WERI-Rb-1 (cell line): ENCODE measurements around the gene CMTM2.
"Not testable (repeated sequence)": the region's sequence is repeated elsewhere in the genome, so short reads cannot be mapped to it uniquely, and the experiment has no call there.

Experiments used
- DNase-seq: peaks from one replicate; pipeline ENCODE4 v3.0.0-alpha.2; 2020
- H3K27ac ChIP-seq: fragments of 250-450 bp; sonication (Bioruptor Pico); 2 replicates; pipeline ENCODE4 v1.5.1; 2020; ENCODE audit warnings: mild to moderate bottlenecking, moderate library complexity
- H3K27me3 ChIP-seq: fragments of 250-450 bp; sonication (Bioruptor Pico); 2 replicates; pipeline ENCODE4 v1.5.1; 2021; ENCODE audit warnings: mild to moderate bottlenecking, low read depth, moderate library complexity; ENCODE audit not compliant: insufficient read depth, severe bottlenecking
- H3K36me3 ChIP-seq: fragments of 250-450 bp; sonication (Bioruptor Pico); 2 replicates; pipeline ENCODE4 v1.5.1; 2020; ENCODE audit warnings: mild to moderate bottlenecking, moderate library complexity
- H3K4me3 ChIP-seq: 2 replicates; pipeline ENCODE4 v1.5.1; 2011; ENCODE audit warnings: low read depth, mild to moderate bottlenecking, control low read depth, low read length
- H3K9me3 ChIP-seq: fragments of 250-450 bp; sonication (Bioruptor Pico); 2 replicates; pipeline ENCODE4 v1.5.1; 2021; ENCODE audit warnings: mild to moderate bottlenecking, moderate library complexity; ENCODE audit not compliant: severe bottlenecking
- TF ChIP-seq, protein P1 (sequence below): IDR thresholded peaks from 2 replicates; pipeline ENCODE4 v1.5.1; 2011; ENCODE audit warnings: low read depth, mild to moderate bottlenecking, control low read depth, inconsistent platforms, low read length

The CMTM2 gene

DNA sequence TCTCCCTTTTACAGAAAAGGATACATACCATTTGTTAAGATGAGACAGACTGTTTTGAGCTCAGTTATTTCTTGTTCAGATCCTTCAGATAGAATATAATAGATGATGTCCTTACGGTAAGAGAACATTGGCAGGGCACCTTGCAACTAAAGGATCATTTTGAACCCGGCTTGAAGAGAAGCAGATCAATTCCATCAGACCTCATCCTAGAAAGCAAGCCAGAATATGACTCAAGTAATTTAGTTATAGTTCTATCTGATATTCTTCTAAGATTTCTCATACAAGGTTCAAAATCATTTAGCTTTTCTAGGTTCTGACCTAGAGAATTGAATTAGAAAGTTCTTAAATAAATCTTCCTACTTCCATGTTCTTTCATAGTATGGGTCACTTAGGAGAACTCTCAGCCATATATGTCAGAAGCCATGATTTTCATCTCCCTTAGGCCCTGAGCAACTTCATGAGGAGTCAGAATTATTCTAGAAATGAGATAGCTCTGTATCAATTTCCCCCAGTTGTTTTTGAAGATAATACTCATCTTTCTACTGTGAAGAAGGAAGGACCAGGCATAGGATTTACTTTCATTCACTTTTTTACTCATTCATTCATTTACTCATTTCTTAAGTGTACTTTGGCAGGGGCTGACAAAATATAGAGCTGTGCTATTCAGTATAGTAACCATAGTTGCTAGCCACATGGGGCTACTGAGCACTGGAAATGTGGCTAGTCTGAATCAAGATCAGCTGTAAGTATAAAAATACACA, 15.5 kb upstream of the CMTM2 start:
- TF ChIP-seq, protein P1, sequence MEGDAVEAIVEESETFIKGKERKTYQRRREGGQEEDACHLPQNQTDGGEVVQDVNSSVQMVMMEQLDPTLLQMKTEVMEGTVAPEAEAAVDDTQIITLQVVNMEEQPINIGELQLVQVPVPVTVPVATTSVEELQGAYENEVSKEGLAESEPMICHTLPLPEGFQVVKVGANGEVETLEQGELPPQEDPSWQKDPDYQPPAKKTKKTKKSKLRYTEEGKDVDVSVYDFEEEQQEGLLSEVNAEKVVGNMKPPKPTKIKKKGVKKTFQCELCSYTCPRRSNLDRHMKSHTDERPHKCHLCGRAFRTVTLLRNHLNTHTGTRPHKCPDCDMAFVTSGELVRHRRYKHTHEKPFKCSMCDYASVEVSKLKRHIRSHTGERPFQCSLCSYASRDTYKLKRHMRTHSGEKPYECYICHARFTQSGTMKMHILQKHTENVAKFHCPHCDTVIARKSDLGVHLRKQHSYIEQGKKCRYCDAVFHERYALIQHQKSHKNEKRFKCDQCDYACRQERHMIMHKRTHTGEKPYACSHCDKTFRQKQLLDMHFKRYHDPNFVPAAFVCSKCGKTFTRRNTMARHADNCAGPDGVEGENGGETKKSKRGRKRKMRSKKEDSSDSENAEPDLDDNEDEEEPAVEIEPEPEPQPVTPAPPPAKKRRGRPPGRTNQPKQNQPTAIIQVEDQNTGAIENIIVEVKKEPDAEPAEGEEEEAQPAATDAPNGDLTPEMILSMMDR = no peak
- H3K4me3 ChIP-seq = no peak overlapping the region
- no peak for DNase-seq
- no peaks in the 10 kb centered on the region for H3K27me3 ChIP-seq
- no peak overlapping the region for H3K27ac ChIP-seq
- no peaks in the 10 kb centered on the region for H3K9me3 ChIP-seq
- peaks cover 53% of the 10 kb centered on the region for H3K36me3 ChIP-seq

DNA sequence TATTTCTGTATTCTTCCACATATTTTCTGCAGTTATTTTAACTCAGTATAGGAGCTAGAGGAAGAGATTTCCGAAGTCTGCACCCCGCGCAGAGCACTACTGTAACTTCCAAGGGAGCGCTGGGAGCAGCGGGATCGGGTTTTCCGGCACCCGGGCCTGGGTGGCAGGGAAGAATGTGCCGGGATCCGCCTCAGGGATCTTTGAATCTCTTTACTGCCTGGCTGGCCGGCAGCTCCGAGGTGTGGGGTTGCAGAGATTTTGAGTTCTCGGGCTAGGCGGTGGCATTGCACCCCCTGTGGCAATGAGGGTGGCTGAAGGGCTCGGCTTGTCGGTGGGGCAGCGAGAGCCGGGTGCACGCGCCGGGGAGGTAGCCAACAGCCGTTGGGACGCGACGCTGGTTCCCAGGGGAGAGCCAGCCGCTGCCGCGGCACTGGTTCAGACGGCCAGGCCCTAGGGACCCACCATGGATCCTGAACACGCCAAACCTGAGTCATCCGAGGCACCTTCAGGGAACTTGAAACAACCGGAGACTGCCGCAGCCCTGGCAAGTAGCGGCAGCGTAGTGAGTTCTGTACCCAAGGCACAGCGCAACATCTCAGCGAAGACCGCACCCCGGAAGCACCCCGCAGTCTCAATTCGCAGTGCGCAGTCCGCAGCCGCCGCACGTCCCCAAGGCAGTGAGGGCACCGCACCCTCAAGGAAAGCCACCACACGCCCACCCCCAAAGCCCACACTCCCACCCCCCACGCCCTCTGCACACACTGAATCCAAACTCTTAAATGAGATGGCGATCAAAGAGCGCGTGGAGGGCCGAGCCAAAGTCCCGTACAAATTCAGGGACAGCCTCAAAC, 13.0 kb upstream of the CMTM2 start, which contains the start of gene CMTM1:
Gene CMTM1 (plus strand): TSS at position 389 of the 851 bp plus-strand sequence. CDS start 75 bp downstream, at position 464.
- no peak within 1 kb of the TSS for H3K4me3 ChIP-seq
- TF ChIP-seq, protein P1 = no peak
- peaks cover 38% of the 10 kb centered on the region for H3K36me3 ChIP-seq

DNA sequence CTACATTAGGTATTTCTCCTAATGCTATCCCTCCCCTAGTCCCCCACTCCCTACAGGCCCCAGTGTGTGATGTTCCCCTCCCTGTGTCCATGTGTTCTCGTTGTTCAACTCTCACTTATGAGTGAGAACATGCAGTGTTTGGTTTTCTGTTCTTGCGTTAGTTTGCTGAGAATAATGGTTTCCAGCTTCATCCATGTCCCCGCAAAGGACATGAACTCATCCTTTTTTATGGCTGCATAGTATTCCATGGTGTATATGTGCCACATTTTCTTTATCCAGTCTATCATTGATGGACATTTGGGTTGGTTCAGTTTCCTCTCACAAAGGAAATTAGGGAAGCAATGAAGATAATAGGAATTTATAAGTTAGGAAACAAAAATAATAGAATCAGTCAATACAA, 12.0 kb upstream of the CMTM2 start:
- H3K27me3 ChIP-seq, H3K27ac ChIP-seq, DNase-seq, H3K9me3 ChIP-seq, H3K4me3 ChIP-seq: not testable (repeated sequence)
- H3K36me3 ChIP-seq = peaks cover 35% of the 10 kb centered on the region

More for the DNA sequence above, 13.0 kb upstream of the CMTM2 start, which contains the start of gene CMTM1:
- Histone ChIP-seq H3K27ac (no peak within 1 kb of the TSS), H3K9me3 (no peaks in the 10 kb centered on the region), H3K27me3 (no peaks in the 10 kb centered on the region)
- no peak for DNase-seq

DNA sequence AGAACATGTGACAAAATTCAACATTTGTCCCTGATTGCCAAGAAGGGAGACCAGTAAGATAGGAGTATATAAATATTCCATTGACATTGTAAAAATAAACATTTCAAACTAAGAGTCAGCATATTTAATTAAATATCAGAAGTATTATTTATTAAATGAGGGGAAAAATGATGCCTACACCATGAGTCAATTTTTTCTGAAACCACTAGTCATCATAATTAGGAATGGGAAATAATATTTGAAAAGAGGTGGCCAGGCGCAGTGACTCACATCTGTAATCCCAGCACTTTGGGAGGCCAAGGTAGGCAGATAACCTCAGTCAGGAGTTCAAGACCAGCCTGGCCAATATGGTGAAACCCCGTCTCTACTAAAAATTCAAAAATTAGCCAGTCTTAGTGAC, 10.9 kb upstream of the CMTM2 start:
- DNase-seq = no peak

DNA sequence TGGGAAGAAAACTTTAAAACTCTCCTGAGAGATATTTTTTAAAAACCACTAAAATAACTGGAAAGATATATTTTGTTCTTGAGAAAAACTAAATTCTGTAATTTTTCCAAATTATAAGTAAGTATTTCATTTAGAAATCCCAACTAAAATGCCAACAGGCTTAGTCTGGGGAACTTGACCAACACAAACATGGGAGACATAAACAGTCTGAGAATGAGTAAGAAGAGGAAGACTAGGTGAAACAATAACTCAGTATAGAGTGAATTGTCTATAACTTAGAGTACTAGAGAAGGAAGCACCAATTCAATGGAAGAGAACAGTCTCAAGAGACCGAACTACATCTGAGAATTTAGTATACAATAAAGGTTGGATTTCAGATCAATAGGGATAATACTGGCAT, 10.1 kb upstream of the CMTM2 start:
- Histone ChIP-seq H3K27ac (no peak overlapping the region), H3K4me3 (no peak overlapping the region), H3K36me3 (peaks cover 25% of the 10 kb centered on the region), H3K9me3 (no peaks in the 10 kb centered on the region), H3K27me3 (no peaks in the 10 kb centered on the region)
- DNase-seq = no peak
- TF ChIP-seq, protein P1 = no peak

More for the DNA sequence above, 10.9 kb upstream of the CMTM2 start:
- Histone ChIP-seq H3K9me3 (no peaks in the 10 kb centered on the region), H3K27me3 (no peaks in the 10 kb centered on the region), H3K4me3 (no peak overlapping the region), H3K36me3 (peaks cover 33% of the 10 kb centered on the region), H3K27ac (no peak overlapping the region)
- TF ChIP-seq, protein P1 = no peak

DNA sequence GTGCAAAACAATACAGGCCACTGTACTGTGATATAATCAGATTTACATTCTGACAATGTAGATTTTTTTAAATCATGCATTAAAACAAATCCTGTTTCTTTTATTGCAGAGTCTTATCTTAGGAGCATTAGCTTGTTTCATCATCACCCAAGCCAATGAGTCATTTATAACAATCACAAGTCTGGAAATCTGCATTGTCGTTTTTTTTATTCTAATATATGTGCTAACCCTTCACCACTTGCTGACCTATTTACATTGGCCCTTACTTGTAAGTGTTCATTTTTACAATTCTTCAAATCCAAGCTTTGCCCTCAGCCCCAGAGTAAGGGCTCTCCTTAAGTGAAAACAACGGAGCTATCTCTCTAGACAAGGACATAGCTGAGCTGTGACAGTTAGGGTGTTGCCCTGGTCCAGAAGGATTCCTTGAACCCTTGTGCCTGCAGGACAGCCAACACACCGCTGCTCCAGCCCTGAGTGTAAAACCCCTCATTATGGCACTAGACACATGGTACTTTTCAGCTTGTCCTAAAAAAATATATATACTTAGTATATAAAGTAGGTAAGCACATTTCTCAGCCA, 9.3 kb upstream of the CMTM2 start:
- H3K27me3 ChIP-seq = no peaks in the 10 kb centered on the region
- TF ChIP-seq, protein P1 = no peak
- H3K9me3 ChIP-seq = no peaks in the 10 kb centered on the region
- no peak overlapping the region for H3K4me3 ChIP-seq
- no peak overlapping the region for H3K27ac ChIP-seq
- no peak for DNase-seq
- peaks cover 21% of the 10 kb centered on the region for H3K36me3 ChIP-seq
